HG02973 (cell line): Measurements from ENCODE around the gene HOXC11.

ENCODE experiments used
- ATAC-seq: cut with Tn5 transposase; IDR thresholded peaks from one replicate; pipeline ENCODE4 v1.9.1; 2021; ENCODE audit warnings: moderate library complexity; ENCODE audit not compliant: unreplicated experiment

The HOXC11 gene

GRCh38 chr12:53941750-53942149, 31.2 kb upstream of the HOXC11 start:
- ATAC-seq, result no peak

- no peak for ATAC-seq
These were observed 30.4 kb upstream of the HOXC11 start for GRCh38 chr12:53942467-53942997.

- ATAC-seq, result no peak
These were observed 28.7 kb upstream of the HOXC11 start for GRCh38 chr12:53944209-53944608.

- no peak for ATAC-seq
These were observed 27.7 kb upstream of the HOXC11 start for GRCh38 chr12:53944907-53945847.

- no peak for ATAC-seq
These were observed 25.2 kb upstream of the HOXC11 start for GRCh38 chr12:53947743-53948142.

- ATAC-seq, result no peak
These were observed 24.0 kb upstream of the HOXC11 start for GRCh38 chr12:53948650-53949593.

- no peak for ATAC-seq
These were observed 23.1 kb upstream of the HOXC11 start for GRCh38 chr12:53949631-53950436.

GRCh38 chr12:53950437-53950773, 22.5 kb upstream of the HOXC11 start:
- no peak for ATAC-seq

GRCh38 chr12:53950789-53951576, 21.9 kb upstream of the HOXC11 start:
- ATAC-seq, result no peak

- no peak for ATAC-seq
These were observed 21.2 kb upstream of the HOXC11 start for GRCh38 chr12:53951577-53952334.

- no peak for ATAC-seq
These were observed 20.6 kb upstream of the HOXC11 start for GRCh38 chr12:53952335-53952694.

GRCh38 chr12:53952871-53953734, 19.8 kb upstream of the HOXC11 start:
- no peak for ATAC-seq

GRCh38 chr12:53953831-53954693, 18.9 kb upstream of the HOXC11 start:
- ATAC-seq, result no peak

- ATAC-seq, result no peak
These were observed 18.3 kb upstream of the HOXC11 start, which contains the start of gene HOXC12 for GRCh38 chr12:53954694-53955035. Gene HOXC12 (plus strand): TSS chr12:53954903. CDS start chr12:53954930, 27 bp downstream.

- no peak for ATAC-seq
These were observed 17.7 kb upstream of the HOXC11 start for GRCh38 chr12:53955036-53955775.

- no peak for ATAC-seq
These were observed 17.1 kb upstream of the HOXC11 start for GRCh38 chr12:53955776-53956250.
